IPS DF 6.9 (cell line): ENCODE data around the gene WNT8B.

Experiments
- DNase-seq: peaks from one replicate; pipeline ENCODE4 v3.0.0-alpha.2; 2013; ENCODE audit warnings: low read depth, low spot score
- H3K27ac ChIP-seq: one replicate; pipeline ENCODE4 v1.5.1; 2013; ENCODE audit warnings: low read length, control low read depth
- H3K27me3 ChIP-seq: 2 replicates; pipeline ENCODE4 v1.6.1; 2013; ENCODE audit warnings: mild to moderate bottlenecking, low read length; ENCODE audit not compliant: control insufficient read depth, insufficient read depth
- H3K36me3 ChIP-seq: 2 replicates; pipeline ENCODE4 v1.6.1; 2013; ENCODE audit warnings: low read length; ENCODE audit not compliant: control insufficient read depth, insufficient read depth
- H3K4me1 ChIP-seq: 2 replicates; pipeline ENCODE4 v1.6.1; 2013; ENCODE audit warnings: low read length; ENCODE audit not compliant: control insufficient read depth, insufficient read depth
- H3K4me3 ChIP-seq: 2 replicates; pipeline ENCODE4 v1.5.1; 2013; ENCODE audit warnings: mild to moderate bottlenecking, low read length
- H3K9me3 ChIP-seq: 2 replicates; pipeline ENCODE4 v1.6.1; 2013; ENCODE audit warnings: low read length, inconsistent platforms; ENCODE audit not compliant: control insufficient read depth, insufficient read depth
- WGBS: extraction: QIAGEN DNeasy Blood & Tissue Kit; methylation state at CpG from one replicate; pipeline ENCODE4 v1.1.7; 2013; ENCODE audit warnings: mixed read lengths, missing lambda C conversion rate; ENCODE audit not compliant: insufficient read length, insufficient coverage; 5-methylcytosine and 5-hydroxymethylcytosine counted together

Gene WNT8B

GRCh38 chr10:100483876-100484666 is 21.3 kb downstream of the WNT8B start:
- no peak for DNase-seq
- H3K4me3 ChIP-seq: no peak overlapping the region
- H3K4me1 ChIP-seq: peaks cover 9% of the 10 kb centered on the region
- no peaks in the 10 kb centered on the region for H3K9me3 ChIP-seq
- H3K27ac ChIP-seq: no peak overlapping the region
- no CpG with 5 or more reads among the region's 5 CpGs for WGBS
- H3K36me3 ChIP-seq: no peaks in the 10 kb centered on the region
- peaks cover 69% of the 10 kb centered on the region for H3K27me3 ChIP-seq

GRCh38 chr10:100485366-100485765 is 22.6 kb downstream of the WNT8B start:
- no peak for DNase-seq
- H3K27me3 ChIP-seq: peaks cover 65% of the 10 kb centered on the region

GRCh38 chr10:100485801-100486495 is 23.1 kb downstream of the WNT8B start:
- H3K27me3 ChIP-seq: peaks cover 61% of the 10 kb centered on the region
- WGBS: no CpG with 5 or more reads among the region's 10 CpGs
- H3K36me3 ChIP-seq: no peaks in the 10 kb centered on the region
- no peak overlapping the region for H3K4me3 ChIP-seq
- H3K4me1 ChIP-seq: peaks cover 9% of the 10 kb centered on the region
- no peak overlapping the region for H3K27ac ChIP-seq
- no peaks in the 10 kb centered on the region for H3K9me3 ChIP-seq
- peak; percentile 27 for DNase-seq

More at GRCh38 chr10:100485366-100485765, 22.6 kb downstream of the WNT8B start:
- Histone ChIP-seq H3K27ac (no peak overlapping the region), H3K4me1 (peaks cover 9% of the 10 kb centered on the region), H3K36me3 (no peaks in the 10 kb centered on the region), H3K4me3 (no peak overlapping the region), H3K9me3 (no peaks in the 10 kb centered on the region)
- no CpG with 5 or more reads among the region's 8 CpGs for WGBS

GRCh38 chr10:100487529-100487928 is 24.7 kb downstream of the WNT8B start:
- Histone ChIP-seq H3K4me1 (peaks cover 9% of the 10 kb centered on the region), H3K27me3 (peaks cover 53% of the 10 kb centered on the region), H3K9me3 (no peaks in the 10 kb centered on the region), H3K36me3 (no peaks in the 10 kb centered on the region), H3K4me3 (no peak overlapping the region), H3K27ac (no peak overlapping the region)
- no peak for DNase-seq
- no CpG with 5 or more reads among the region's 6 CpGs for WGBS

- no peak overlapping the region for H3K4me3 ChIP-seq
- H3K36me3 ChIP-seq: no peaks in the 10 kb centered on the region
- H3K9me3 ChIP-seq: no peaks in the 10 kb centered on the region
- H3K27ac ChIP-seq: no peak overlapping the region
- H3K4me1 ChIP-seq: peaks cover 9% of the 10 kb centered on the region
- no peak for DNase-seq
- H3K27me3 ChIP-seq: peaks cover 38% of the 10 kb centered on the region
- no CpG with 5 or more reads among the region's 5 CpGs for WGBS
These were observed 26.6 kb downstream of the WNT8B start for GRCh38 chr10:100489396-100489795.

GRCh38 chr10:100490531-100490930 is 27.7 kb downstream of the WNT8B start:
- H3K27ac ChIP-seq: no peak overlapping the region
- no peak for DNase-seq
- no peaks in the 10 kb centered on the region for H3K9me3 ChIP-seq
- no CpG with 5 or more reads among the region's 2 CpGs for WGBS
- no peak overlapping the region for H3K4me3 ChIP-seq
- H3K27me3 ChIP-seq: peaks cover 33% of the 10 kb centered on the region
- H3K36me3 ChIP-seq: no peaks in the 10 kb centered on the region
- peaks cover 6% of the 10 kb centered on the region for H3K4me1 ChIP-seq

GRCh38 chr10:100496567-100496966 is 33.8 kb downstream of the WNT8B start:
- no peak overlapping the region for H3K27ac ChIP-seq
- H3K9me3 ChIP-seq: no peaks in the 10 kb centered on the region
- no peaks in the 10 kb centered on the region for H3K36me3 ChIP-seq
- H3K27me3 ChIP-seq: peaks cover 3% of the 10 kb centered on the region; the same call in 1 of the 2 replicates
- no CpG with 5 or more reads among the region's 2 CpGs for WGBS
- DNase-seq: no peak
- H3K4me1 ChIP-seq: no peaks in the 10 kb centered on the region
- H3K4me3 ChIP-seq: no peak overlapping the region

GRCh38 chr10:100498059-100498458 is 35.2 kb downstream of the WNT8B start:
- no CpG with 5 or more reads among the region's 4 CpGs for WGBS
- no peak for DNase-seq
- H3K36me3 ChIP-seq: no peaks in the 10 kb centered on the region
- H3K27ac ChIP-seq: no peak overlapping the region
- H3K4me3 ChIP-seq: no peak overlapping the region
- peaks cover 3% of the 10 kb centered on the region; the same call in 1 of the 2 replicates for H3K27me3 ChIP-seq
- H3K9me3 ChIP-seq: no peaks in the 10 kb centered on the region
- H3K4me1 ChIP-seq: no peaks in the 10 kb centered on the region

- DNase-seq: no peak
- no peaks in the 10 kb centered on the region for H3K9me3 ChIP-seq
- no peaks in the 10 kb centered on the region for H3K4me1 ChIP-seq
- H3K27ac ChIP-seq: no peak overlapping the region
- H3K36me3 ChIP-seq: no peaks in the 10 kb centered on the region
- peaks cover 1% of the 10 kb centered on the region; the same call in 1 of the 2 replicates for H3K27me3 ChIP-seq
- no peak overlapping the region for H3K4me3 ChIP-seq
These were observed 38.6 kb downstream of the WNT8B start for GRCh38 chr10:100501423-100501822.

GRCh38 chr10:100502926-100503494 is 40.2 kb downstream of the WNT8B start:
- H3K9me3 ChIP-seq: no peaks in the 10 kb centered on the region
- no CpG with 5 or more reads among the region's 1 CpG for WGBS
- H3K4me1 ChIP-seq: no peaks in the 10 kb centered on the region
- DNase-seq: no peak
- no peak overlapping the region for H3K27ac ChIP-seq
- H3K4me3 ChIP-seq: no peak overlapping the region
- H3K27me3 ChIP-seq: peaks cover 1% of the 10 kb centered on the region; the same call in 1 of the 2 replicates
- no peaks in the 10 kb centered on the region for H3K36me3 ChIP-seq
